GM21447 (cell line): ENCODE measurements around the gene GSE1.
"Not testable (repeated sequence)": the region's sequence is repeated elsewhere in the genome, so short reads cannot be mapped to it uniquely, and the experiment has no call there.

Experiments
- ATAC-seq: cut with Tn5 transposase; IDR thresholded peaks from one replicate; pipeline ENCODE4 v1.9.1; 2021; ENCODE audit not compliant: unreplicated experiment

GSE1 gene

GRCh38 chr16:85589688-85590505, 23.2 kb upstream of the GSE1 start:
- no peak for ATAC-seq

GRCh38 chr16:85590506-85590832, 22.7 kb upstream of the GSE1 start:
- ATAC-seq, result no peak

- ATAC-seq, result no peak
Observed at GRCh38 chr16:85591381-85591780, 21.7 kb upstream of the GSE1 start.

GRCh38 chr16:85592277-85592676, 20.8 kb upstream of the GSE1 start:
- not testable (repeated sequence) for ATAC-seq

GRCh38 chr16:85592700-85593493, 20.2 kb upstream of the GSE1 start:
- ATAC-seq, result no peak

- ATAC-seq, result no peak
Observed at GRCh38 chr16:85593494-85594221, 19.5 kb upstream of the GSE1 start.

GRCh38 chr16:85594273-85594977, 18.7 kb upstream of the GSE1 start:
- ATAC-seq, result no peak

- no peak for ATAC-seq
Observed at GRCh38 chr16:85594978-85595661, 18.0 kb upstream of the GSE1 start.

- ATAC-seq, result no peak
Observed at GRCh38 chr16:85595812-85596502, 17.2 kb upstream of the GSE1 start.

- ATAC-seq, result no peak
Observed at GRCh38 chr16:85598141-85598540, 15.0 kb upstream of the GSE1 start.

GRCh38 chr16:85600078-85600477, 13.0 kb upstream of the GSE1 start:
- ATAC-seq, result no peak

GRCh38 chr16:85600530-85601271, 12.4 kb upstream of the GSE1 start:
- ATAC-seq, result no peak

- no peak for ATAC-seq
Observed at GRCh38 chr16:85601272-85601639, 11.9 kb upstream of the GSE1 start.

GRCh38 chr16:85601730-85602401, 11.3 kb upstream of the GSE1 start:
- ATAC-seq, result no peak

- ATAC-seq, result no peak
Observed at GRCh38 chr16:85602402-85603202, 10.5 kb upstream of the GSE1 start.

- no peak for ATAC-seq
Observed at GRCh38 chr16:85603203-85603755, 9.8 kb upstream of the GSE1 start.

GRCh38 chr16:85604145-85604705, 8.9 kb upstream of the GSE1 start:
- no peak for ATAC-seq
